DOHH2 (cell line): ENCODE measurements around the gene CDH10.

Source experiments
- H3F3A ChIP-seq: fragments of 200-600 bp; sonication (generic), shearing (Covaris generic); 2 replicates; pipeline ENCODE4 v1.6.0; 2016; ENCODE audit warnings: antibody characterized with exemption, mild to moderate bottlenecking; ENCODE audit not compliant: control insufficient read depth, insufficient read depth
- H3K27ac ChIP-seq: fragments of 200-600 bp; sonication (generic); 2 replicates; pipeline ENCODE4 v1.5.1; 2014; ENCODE audit warnings: low read depth, mild to moderate bottlenecking, low read length, moderate library complexity
- H3K27me3 ChIP-seq: fragments of 200-600 bp; sonication (generic); 2 replicates; pipeline ENCODE4 v1.6.1; 2014; ENCODE audit warnings: mild to moderate bottlenecking, low read length, mixed read lengths; ENCODE audit not compliant: control insufficient read depth
- H3K36me3 ChIP-seq: fragments of 200-600 bp; sonication (generic); 2 replicates; pipeline ENCODE4 v1.6.1; 2014; ENCODE audit warnings: mild to moderate bottlenecking, low read length, moderate library complexity, mixed read lengths; ENCODE audit not compliant: control insufficient read depth
- H3K4me1 ChIP-seq: fragments of 200-600 bp; sonication (generic); 2 replicates; pipeline ENCODE4 v1.6.1; 2014; ENCODE audit warnings: mild to moderate bottlenecking, low read length, mixed read lengths; ENCODE audit not compliant: control insufficient read depth
- H3K4me2 ChIP-seq: fragments of 200-600 bp; sonication (generic); 2 replicates; pipeline ENCODE4 v1.6.0; 2014; ENCODE audit warnings: mild to moderate bottlenecking, low read length, moderate library complexity
- H3K4me3 ChIP-seq: fragments of 200-600 bp; sonication (generic); 2 replicates; pipeline ENCODE4 v1.5.1; 2014; ENCODE audit warnings: mild to moderate bottlenecking, low read length, mixed read lengths
- H3K79me2 ChIP-seq: fragments of 200-600 bp; sonication (generic); 2 replicates; pipeline ENCODE4 v1.6.1; 2014; ENCODE audit warnings: mild to moderate bottlenecking, low read length, mixed read lengths; ENCODE audit not compliant: control insufficient read depth
- H3K9me2 ChIP-seq: fragments of 200-600 bp; sonication (generic); replicated peaks from 2 replicates; pipeline ENCODE4 v1.6.1; 2014; ENCODE audit warnings: mild to moderate bottlenecking, low read length, mixed read lengths; ENCODE audit not compliant: control insufficient read depth
- H3K9me3 ChIP-seq: fragments of 200-600 bp; sonication (generic); 2 replicates; pipeline ENCODE4 v1.6.1; 2014; ENCODE audit warnings: antibody characterized with exemption, low read length, mixed read lengths; ENCODE audit not compliant: control insufficient read depth, insufficient read depth
- H4K20me1 ChIP-seq: fragments of 200-600 bp; sonication (generic); 2 replicates; pipeline ENCODE4 v1.6.0; 2014; ENCODE audit warnings: low read depth, mild to moderate bottlenecking, antibody characterized with exemption, low read length, moderate library complexity; ENCODE audit not compliant: control insufficient read depth, insufficient read depth
- EZH2phosphoT487 ChIP-seq: fragments of 200-600 bp; sonication (generic); IDR thresholded peaks from 2 replicates; pipeline ENCODE4 v1.6.1; 2017; ENCODE audit warnings: borderline replicate concordance, mild to moderate bottlenecking, antibody characterized with exemption, low read length, moderate library complexity, mixed read lengths
- TF ChIP-seq, protein P1 (sequence below): fragments of 200-600 bp; sonication (generic); IDR thresholded peaks from one replicate; pipeline ENCODE4 v1.5.1; 2014; ENCODE audit warnings: antibody characterized with exemption, mild to moderate bottlenecking, low read depth, low read length; ENCODE audit not compliant: poor library complexity, severe bottlenecking

Gene CDH10

DNA sequence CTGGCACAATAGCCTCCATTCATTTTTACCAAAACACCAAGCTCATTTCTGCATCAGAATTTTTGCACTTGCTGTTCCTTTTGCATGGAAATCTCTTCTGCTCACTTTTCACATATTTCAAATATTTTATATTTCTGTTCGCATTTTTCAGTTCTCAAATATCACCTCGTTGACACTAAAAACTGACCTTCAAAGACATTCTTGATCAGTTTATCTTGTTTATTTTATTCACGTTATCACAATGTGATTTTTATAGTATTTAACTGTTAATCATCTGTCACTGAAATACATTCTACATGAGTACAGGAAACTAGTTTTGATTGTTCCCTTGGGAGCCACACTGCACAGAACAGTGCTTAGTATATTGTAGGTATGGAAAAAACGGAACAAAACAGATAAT, 29.6 kb downstream of the CDH10 start:
- H3K9me3 ChIP-seq, result no peaks in the 10 kb centered on the region
- no peak for TF ChIP-seq EZH2phosphoT487
- TF ChIP-seq, protein P1, sequence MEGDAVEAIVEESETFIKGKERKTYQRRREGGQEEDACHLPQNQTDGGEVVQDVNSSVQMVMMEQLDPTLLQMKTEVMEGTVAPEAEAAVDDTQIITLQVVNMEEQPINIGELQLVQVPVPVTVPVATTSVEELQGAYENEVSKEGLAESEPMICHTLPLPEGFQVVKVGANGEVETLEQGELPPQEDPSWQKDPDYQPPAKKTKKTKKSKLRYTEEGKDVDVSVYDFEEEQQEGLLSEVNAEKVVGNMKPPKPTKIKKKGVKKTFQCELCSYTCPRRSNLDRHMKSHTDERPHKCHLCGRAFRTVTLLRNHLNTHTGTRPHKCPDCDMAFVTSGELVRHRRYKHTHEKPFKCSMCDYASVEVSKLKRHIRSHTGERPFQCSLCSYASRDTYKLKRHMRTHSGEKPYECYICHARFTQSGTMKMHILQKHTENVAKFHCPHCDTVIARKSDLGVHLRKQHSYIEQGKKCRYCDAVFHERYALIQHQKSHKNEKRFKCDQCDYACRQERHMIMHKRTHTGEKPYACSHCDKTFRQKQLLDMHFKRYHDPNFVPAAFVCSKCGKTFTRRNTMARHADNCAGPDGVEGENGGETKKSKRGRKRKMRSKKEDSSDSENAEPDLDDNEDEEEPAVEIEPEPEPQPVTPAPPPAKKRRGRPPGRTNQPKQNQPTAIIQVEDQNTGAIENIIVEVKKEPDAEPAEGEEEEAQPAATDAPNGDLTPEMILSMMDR, result no peak
- H3K27ac ChIP-seq, result no peak overlapping the region
- no peaks in the 10 kb centered on the region for H3F3A ChIP-seq
- H3K4me2 ChIP-seq, result no peak overlapping the region
- H3K4me1 ChIP-seq, result no peaks in the 10 kb centered on the region
- H4K20me1 ChIP-seq, result no peaks in the 10 kb centered on the region
- no peaks in the 10 kb centered on the region for H3K36me3 ChIP-seq
- H3K4me3 ChIP-seq, result no peak overlapping the region
- H3K9me2 ChIP-seq, result no peaks in the 10 kb centered on the region
- no peaks in the 10 kb centered on the region for H3K27me3 ChIP-seq
- H3K79me2 ChIP-seq, result no peaks in the 10 kb centered on the region

DNA sequence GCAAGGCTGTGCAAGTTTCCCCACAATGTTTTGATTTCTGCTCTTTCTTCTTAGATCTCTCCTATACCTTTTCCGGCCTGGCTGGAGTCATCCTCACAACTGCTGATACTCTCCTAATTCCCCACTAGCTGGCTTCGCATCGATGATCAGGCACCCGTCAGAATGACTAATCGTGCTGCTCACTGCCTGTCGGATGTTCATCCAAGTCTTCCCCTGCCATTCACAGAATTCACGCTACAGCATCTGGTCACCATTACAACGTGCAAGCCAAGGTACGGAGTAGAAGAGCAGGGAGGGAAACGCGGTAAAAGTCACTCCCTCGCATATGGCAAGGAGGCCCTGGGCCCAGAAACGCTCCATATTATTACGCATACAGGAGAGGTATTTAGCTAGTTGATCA, 35.1 kb downstream of the CDH10 start:
- Histone ChIP-seq H3K9me3 (no peaks in the 10 kb centered on the region), H3K36me3 (no peaks in the 10 kb centered on the region), H3K9me2 (no peaks in the 10 kb centered on the region), H3K27ac (no peak overlapping the region), H4K20me1 (no peaks in the 10 kb centered on the region), H3K4me2 (no peak overlapping the region), H3K79me2 (no peaks in the 10 kb centered on the region), H3K4me3 (no peak overlapping the region), H3K27me3 (no peaks in the 10 kb centered on the region), H3F3A (no peaks in the 10 kb centered on the region), H3K4me1 (no peaks in the 10 kb centered on the region)
- no peak for TF ChIP-seq EZH2phosphoT487
- TF ChIP-seq, protein P1, result no peak

DNA sequence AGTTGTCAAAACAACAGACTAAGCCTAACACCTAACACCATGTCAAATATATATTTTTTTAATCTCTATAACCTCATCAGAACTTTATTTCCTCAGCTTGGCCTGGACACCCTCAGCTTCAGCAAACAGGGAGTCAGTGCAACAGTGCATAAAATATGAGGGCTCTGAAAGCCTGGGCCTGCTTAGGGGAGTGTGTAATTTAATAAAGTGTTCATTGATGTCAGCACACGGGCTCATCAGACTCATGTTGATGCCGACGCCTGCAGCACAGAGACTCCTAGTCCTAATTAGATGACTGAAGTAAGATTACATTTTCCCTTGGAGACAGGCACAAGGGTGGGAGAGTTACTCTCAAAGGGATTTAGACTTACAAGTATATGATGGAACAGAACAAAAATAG, 37.8 kb downstream of the CDH10 start:
- Histone ChIP-seq H3K4me2 (no peak overlapping the region), H3K27ac (no peak overlapping the region), H4K20me1 (no peaks in the 10 kb centered on the region), H3K9me2 (no peaks in the 10 kb centered on the region), H3K79me2 (no peaks in the 10 kb centered on the region), H3F3A (no peaks in the 10 kb centered on the region), H3K4me3 (no peak overlapping the region), H3K36me3 (no peaks in the 10 kb centered on the region), H3K9me3 (no peaks in the 10 kb centered on the region), H3K27me3 (no peaks in the 10 kb centered on the region), H3K4me1 (no peaks in the 10 kb centered on the region)
- no peak for TF ChIP-seq EZH2phosphoT487
- TF ChIP-seq, protein P1, result no peak

DNA sequence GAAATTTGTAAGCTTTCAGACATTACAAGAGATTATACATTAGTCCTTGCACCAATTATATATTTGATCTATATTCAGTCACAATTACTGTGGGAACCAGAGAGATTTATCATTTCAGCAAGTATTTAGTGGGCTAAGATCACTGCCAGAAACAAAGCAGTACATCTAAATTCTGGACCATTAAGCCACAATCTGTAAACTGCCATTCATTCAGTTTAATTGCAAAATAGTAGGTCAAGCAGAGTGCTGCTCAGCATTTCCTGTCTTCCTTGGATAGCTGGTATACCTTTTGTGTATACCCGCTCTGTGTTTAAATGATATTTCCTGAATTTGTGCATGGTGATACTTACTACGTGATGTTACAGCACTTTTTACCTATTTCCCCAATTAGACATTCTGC, 42.6 kb downstream of the CDH10 start:
- Histone ChIP-seq H3K4me3 (no peak overlapping the region), H3K79me2 (no peaks in the 10 kb centered on the region), H3K9me2 (no peaks in the 10 kb centered on the region), H3K27ac (no peak overlapping the region), H3F3A (no peaks in the 10 kb centered on the region), H4K20me1 (no peaks in the 10 kb centered on the region), H3K4me1 (no peaks in the 10 kb centered on the region), H3K4me2 (no peak overlapping the region), H3K36me3 (no peaks in the 10 kb centered on the region), H3K9me3 (no peaks in the 10 kb centered on the region), H3K27me3 (no peaks in the 10 kb centered on the region)
- no peak for TF ChIP-seq EZH2phosphoT487
- TF ChIP-seq, protein P1, result no peak
